Fibroblast of gingiva (primary cell): Measurements from ENCODE around the gene BAZ2B.
A peak's percentile ranks its signal among the peaks of the same experiment; 100 is the strongest.
"Not testable (repeated sequence)": the region's sequence is repeated elsewhere in the genome, so short reads cannot be mapped to it uniquely, and the experiment has no call there.

ENCODE experiments used
- DNase-seq: peaks from one replicate; pipeline ENCODE4 v3.0.0-alpha.2; 2011; ENCODE audit warnings: low read depth

The BAZ2B gene

DNA sequence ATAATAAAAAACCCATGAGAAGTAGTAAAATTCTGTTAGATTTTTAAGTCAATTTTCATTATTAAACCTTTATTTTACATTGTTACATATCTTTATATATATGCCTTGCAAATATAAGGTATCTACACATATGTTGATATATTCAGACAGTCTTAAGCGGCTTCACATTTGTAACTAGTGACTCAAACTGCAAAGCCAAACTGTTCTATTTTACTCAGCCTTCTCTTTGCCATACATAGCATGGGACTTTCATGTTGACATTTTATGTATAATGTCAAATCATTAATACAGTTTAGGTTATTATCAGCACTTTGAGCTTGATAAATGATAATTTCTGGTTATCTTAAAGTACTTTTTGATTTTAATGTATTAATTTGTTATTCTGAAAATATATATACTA lies 204.9 kb downstream of the BAZ2B start:
- DNase-seq: no peak

DNA sequence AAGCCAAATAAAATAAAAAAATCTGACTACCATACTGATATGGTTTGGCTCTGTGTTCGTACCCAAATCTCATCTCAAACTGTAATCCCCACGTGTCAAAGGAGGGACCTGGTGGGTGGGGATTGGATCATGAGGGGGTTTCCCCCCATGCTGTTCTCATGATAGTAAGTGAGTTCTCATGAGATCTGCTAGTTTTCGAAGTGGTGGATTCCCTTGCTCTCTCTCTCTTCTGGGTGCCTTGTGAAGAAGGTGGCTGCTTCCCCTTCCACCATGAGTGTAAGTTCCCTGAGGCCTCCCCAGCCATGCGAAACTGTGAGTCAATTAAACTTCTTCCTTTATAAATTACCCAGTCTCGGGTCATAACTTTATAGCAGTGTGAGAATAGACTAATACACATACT lies 206.1 kb downstream of the BAZ2B start:
- DNase-seq: no peak

- no peak for DNase-seq
Measured at GRCh38 chr2:159409116-159409800, 207.1 kb downstream of the BAZ2B start.

DNA sequence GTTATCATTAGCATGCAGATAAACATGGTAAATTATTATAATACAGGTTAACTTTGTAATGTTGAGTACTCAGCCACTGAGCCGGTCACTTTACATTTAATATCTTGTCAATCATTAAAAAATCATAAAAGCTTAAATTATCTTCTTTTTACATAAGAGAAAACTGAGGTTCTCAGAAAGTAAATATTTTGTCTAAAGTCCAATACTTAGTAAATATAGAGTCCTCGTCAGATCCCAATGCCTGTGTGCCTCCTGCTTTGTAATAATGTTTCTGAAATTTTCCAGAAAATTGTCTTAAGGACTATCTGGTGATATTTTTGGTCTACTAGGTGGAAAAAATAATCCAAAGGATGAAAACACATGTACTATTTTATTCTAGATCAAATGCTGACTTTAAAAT lies 213.6 kb downstream of the BAZ2B start:
- no peak for DNase-seq

DNA sequence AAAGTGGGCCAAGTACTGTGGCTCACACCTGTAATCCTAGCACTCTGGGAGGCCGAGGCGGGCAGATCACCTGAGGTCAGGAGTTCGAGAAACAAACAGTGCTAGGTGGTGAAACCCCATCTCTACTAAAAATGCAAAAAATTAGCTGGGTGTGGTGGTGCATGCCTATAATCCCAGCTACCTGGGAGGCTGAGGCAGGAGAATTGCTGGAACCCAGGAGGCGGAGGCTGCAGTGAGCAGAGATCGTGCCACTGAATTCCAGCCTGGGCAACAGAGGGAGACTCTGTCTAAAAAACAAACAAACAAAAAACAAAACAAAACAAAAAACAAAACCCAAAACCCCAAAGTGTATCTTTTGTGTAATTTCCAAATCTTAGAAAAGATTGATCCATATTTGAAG lies 214.2 kb downstream of the BAZ2B start:
- DNase-seq: not testable (repeated sequence)

DNA sequence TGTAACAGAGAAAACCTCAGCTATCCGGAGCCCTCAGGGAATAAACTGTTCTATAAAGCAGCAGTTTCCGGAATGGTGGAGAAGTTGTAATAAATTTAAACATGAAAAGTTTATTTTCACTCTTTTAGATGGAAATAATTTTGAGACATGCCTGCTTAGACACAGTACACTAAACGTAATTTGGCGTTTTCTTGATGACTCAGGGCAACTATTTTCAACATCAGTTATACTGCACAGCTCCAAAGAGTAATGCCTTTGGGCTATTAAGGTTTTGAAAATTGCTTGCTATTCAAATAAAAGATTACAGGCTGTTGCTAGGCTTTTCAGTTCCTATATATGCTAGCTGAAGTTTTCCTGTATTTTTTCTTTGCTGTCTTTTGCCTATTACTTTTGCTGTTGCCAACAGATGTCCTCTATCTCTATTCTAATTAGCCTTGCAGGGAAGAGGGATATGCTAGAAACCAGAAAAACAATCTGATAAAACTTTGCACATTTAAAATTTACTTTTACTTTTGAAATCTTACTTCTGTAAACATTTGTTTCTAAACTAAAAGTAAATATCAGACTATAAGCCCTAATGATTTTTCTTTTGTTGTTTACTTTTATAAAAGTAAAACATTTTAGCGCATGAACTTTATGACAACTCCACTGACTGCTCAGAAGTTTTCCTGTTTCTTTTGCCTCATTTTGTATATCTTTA lies 216.5 kb downstream of the BAZ2B start:
- peak; percentile 47 for DNase-seq

DNA sequence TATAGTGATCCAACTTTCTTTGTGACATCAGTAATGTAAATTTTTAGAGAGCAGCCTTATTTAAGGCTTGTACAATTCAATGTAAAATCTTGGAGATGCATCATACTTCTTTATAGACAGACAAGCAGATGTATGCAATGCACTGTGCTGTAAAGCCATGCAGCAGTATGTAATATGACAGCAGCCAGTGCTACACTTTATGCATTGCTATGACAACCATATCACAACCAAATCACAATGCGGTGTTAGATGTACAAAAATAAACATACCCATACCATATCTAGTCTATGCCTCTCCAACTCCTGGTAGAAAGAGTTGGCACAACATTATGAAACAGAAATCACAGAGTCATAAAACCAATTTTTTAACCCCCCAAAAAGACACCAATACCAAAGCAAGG lies 219.5 kb downstream of the BAZ2B start:
- no peak for DNase-seq

- no peak for DNase-seq
Measured at GRCh38 chr2:159382447-159383028, 233.8 kb downstream of the BAZ2B start.

- no peak for DNase-seq
Measured at GRCh38 chr2:159381574-159381973, 234.8 kb downstream of the BAZ2B start.

GRCh38 chr2:159380685-159381239 lies 235.6 kb downstream of the BAZ2B start:
- DNase-seq: no peak

DNA sequence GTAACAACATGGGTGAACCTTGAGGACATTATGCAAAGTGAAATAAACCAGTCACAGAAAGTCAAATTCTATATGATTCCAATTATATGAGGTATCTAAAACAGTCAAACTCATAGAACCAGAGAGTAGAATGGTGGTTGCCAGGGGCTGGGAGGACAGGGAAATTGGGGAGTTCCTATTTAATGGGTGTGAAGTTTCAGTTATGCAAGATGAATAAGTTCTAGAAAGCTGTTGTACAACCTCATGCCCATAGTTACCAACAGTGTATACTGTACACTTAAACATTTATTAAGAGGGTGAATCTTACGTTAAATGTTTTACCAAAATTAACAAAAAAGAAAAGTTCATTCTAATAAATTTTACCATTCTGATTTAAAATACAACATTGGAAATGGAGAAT lies 237.2 kb downstream of the BAZ2B start:
- no peak for DNase-seq

- DNase-seq: no peak
Measured at GRCh38 chr2:159375241-159375640, 241.1 kb downstream of the BAZ2B start.

GRCh38 chr2:159371506-159371905 lies 244.8 kb downstream of the BAZ2B start:
- DNase-seq: no peak

DNA sequence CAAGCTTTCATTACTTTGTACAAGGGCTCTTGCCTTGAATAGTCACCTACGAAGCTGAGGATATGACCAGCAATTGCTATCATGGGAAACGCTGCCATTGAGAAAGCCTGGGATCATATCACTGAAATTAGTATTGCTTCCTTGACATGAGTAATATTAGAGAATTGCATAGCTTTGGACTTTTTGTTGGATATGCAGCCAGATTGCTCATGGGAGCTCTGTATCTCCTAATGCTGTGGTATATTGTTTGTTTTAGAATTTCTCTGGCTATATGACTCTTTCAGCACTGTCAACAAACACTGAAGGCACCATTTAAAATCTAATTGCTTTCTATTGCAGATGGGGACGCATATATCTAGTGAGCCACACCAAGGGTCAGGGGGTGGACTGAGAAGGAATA lies 249.8 kb downstream of the BAZ2B start:
- no peak for DNase-seq

- peak; percentile 32 for DNase-seq
Measured at GRCh38 chr2:159362816-159363251, 253.5 kb downstream of the BAZ2B start.

GRCh38 chr2:159362094-159362493 lies 254.3 kb downstream of the BAZ2B start:
- no peak for DNase-seq

- not testable (repeated sequence) for DNase-seq
Measured at GRCh38 chr2:159361603-159362002, 254.7 kb downstream of the BAZ2B start.

GRCh38 chr2:159356053-159356554 lies 260.2 kb downstream of the BAZ2B start:
- no peak for DNase-seq

GRCh38 chr2:159351977-159352376 lies 264.4 kb downstream of the BAZ2B start:
- no peak for DNase-seq

- DNase-seq: no peak
Measured at GRCh38 chr2:159349674-159350299, 266.6 kb downstream of the BAZ2B start.

DNA sequence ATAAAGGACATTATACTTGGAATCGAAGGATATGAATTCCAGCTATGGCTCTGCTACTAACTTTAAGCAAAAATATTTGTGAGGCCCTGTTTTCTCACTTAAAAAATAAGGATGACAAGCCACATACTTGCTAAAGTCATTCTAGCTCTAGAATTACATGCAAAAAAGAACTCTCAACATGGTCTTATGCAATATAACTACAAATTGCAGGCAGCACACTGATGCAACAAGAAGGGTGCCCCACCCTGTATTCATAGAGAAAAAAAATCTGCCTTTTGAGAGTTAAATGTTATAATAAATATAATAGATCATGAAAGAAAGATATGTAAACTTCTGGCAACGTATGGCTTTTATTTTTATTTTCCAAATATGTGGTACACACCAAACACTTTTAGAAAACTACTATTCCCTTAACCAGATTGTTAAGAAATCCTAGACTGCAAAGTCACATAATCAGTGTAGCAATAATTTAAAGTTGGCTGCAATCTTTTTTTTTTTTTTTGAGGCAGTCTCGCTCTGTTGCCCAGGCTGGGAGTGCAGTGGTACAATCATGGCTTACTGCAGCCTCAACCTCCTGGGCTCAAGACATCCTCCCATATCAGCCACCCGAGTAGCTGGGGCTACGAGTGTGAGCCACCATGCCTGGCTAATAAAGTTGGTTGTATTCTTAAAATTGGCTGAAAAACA lies 289.6 kb downstream of the BAZ2B start:
- peak; percentile 85 for DNase-seq

DNA sequence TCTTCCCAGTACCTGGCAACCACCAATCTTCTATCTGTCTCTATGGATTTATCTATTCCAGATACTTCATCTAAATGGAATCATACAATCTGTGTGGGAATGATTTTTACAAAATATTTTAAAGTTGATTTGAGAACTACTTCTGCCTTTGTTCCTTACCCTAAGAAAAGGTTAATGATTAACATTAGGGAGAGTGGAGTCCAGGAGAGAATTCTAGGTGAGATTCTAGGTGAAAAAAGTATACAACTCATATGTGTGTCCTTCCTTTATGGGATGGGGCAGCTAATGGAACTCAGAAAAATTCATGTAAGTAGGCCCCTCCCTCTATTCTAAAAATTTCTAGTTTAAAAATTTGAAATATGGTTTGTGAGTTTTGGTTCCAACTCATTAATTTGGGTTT lies 293.9 kb downstream of the BAZ2B start:
- no peak for DNase-seq
